ENCODE data around the gene MTF1.

MTF1 gene

GRCh38 chr1:37765916-37766664 lies 93.3 kb downstream of the MTF1 start:
- H3K27ac ChIP-seq (ENCODE audit: low read depth, low read length) = no peak overlapping the region
- no peaks in the 10 kb centered on the region for H3K4me1 ChIP-seq (ENCODE audit: control insufficient read depth in 1 of 2, insufficient read depth in 2 of 2, low read length in 2 of 2)
- no peaks in the 10 kb centered on the region for H3K36me3 ChIP-seq (ENCODE audit: control insufficient read depth in 1 of 2, insufficient read depth in 2 of 2, low read length in 2 of 2)
- H3K9me3 ChIP-seq (ENCODE audit: control insufficient read depth in 1 of 2, low read length in 2 of 2) = no peaks in the 10 kb centered on the region
- peaks cover 35 to 61% of the 10 kb centered on the region in 2 donors for H3K27me3 ChIP-seq (ENCODE audit: control insufficient read depth in 1 of 2, insufficient read depth in 2 of 2, low read length in 2 of 2)
- no peak overlapping the region for H3K9ac ChIP-seq (ENCODE audit: low read depth in 1 of 2, low read length in 2 of 2)
- peak overlapping the region; percentile 21 to 29 for H3K4me3 ChIP-seq (ENCODE audit: low read depth in 1 of 2, low read length in 2 of 2)

DNA sequence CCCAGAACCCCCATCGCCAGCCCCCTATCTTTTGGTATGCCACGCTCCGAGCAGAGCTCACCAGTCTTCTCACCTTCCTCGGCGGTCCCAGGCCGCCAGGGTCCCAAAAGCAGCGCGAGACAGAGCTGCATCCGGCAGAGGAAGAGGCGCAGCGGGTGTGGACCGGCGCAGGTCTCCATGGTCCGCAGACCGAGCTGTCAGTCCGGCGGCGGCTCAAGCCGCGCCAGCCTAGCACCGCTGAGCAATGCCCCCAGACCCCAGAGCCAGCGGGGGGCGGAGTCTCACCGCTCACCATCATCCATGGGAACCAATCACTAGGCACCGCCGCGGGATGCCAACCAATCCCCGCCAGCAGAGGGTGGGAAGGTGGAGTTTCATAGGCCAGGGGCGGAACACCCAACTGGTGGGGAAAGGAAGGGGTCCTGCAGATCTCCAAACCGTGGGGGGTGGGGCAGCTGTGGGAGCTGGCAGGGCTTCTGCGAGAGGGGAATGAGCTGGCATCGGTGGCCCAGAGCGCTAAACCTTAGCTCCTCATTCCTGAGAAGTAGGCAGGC lies 94.4 kb downstream of the MTF1 start, which contains the start of gene EPHA10:
EPHA10 (minus strand) TSS at position 233 of the 554 bp plus-strand sequence; CDS start at position 179, 54 bp downstream.
- Histone ChIP-seq H3K4me3 (ENCODE audit: low read depth in 1 of 2, low read length in 2 of 2) (peak within 1 kb of the TSS; percentile 21 to 29), H3K9ac (ENCODE audit: low read depth in 1 of 2, low read length in 2 of 2) (no peak within 1 kb of the TSS), H3K4me1 (ENCODE audit: control insufficient read depth in 1 of 2, insufficient read depth in 2 of 2, low read length in 2 of 2) (no peaks in the 10 kb centered on the region), H3K27me3 (ENCODE audit: control insufficient read depth in 1 of 2, insufficient read depth in 2 of 2, low read length in 2 of 2) (peaks cover 35 to 64% of the 10 kb centered on the region in 2 donors), H3K36me3 (ENCODE audit: control insufficient read depth in 1 of 2, insufficient read depth in 2 of 2, low read length in 2 of 2) (no peaks in the 10 kb centered on the region), H3K9me3 (ENCODE audit: control insufficient read depth in 1 of 2, low read length in 2 of 2) (no peaks in the 10 kb centered on the region), H3K27ac (ENCODE audit: low read depth, low read length) (no peak within 1 kb of the TSS)

DNA sequence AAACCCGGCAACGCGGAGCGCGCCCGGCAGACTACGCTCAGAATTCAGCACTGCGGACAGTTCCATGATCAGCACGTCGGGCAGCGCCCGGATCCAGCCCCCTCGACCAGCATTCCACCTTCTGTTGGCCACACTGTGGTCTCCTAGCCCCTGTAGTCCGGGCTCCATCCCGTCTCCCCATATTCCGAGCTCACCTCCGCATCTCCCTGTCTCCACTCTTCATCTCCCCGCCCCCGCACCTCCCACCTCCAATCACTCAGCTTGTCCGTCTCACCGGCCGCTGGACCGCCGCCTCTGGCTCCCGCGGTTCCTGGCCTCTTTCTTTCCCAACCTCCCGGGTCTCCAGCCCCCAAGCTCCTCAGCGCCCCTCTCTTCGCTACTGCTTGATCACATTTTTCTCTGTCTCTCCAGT lies 95.0 kb downstream of the MTF1 start:
- H3K27me3 ChIP-seq (ENCODE audit: control insufficient read depth in 1 of 2, insufficient read depth in 2 of 2, low read length in 2 of 2) = peaks cover 35 to 62% of the 10 kb centered on the region in 2 donors
- no peak overlapping the region for H3K27ac ChIP-seq (ENCODE audit: low read depth, low read length)
- H3K9ac ChIP-seq (ENCODE audit: low read depth in 1 of 2, low read length in 2 of 2) = no peak overlapping the region
- no peaks in the 10 kb centered on the region for H3K4me1 ChIP-seq (ENCODE audit: control insufficient read depth in 1 of 2, insufficient read depth in 2 of 2, low read length in 2 of 2)
- no peak overlapping the region for H3K4me3 ChIP-seq (ENCODE audit: low read depth in 1 of 2, low read length in 2 of 2)
- no peaks in the 10 kb centered on the region for H3K9me3 ChIP-seq (ENCODE audit: control insufficient read depth in 1 of 2, low read length in 2 of 2)
- H3K36me3 ChIP-seq (ENCODE audit: control insufficient read depth in 1 of 2, insufficient read depth in 2 of 2, low read length in 2 of 2) = no peaks in the 10 kb centered on the region

DNA sequence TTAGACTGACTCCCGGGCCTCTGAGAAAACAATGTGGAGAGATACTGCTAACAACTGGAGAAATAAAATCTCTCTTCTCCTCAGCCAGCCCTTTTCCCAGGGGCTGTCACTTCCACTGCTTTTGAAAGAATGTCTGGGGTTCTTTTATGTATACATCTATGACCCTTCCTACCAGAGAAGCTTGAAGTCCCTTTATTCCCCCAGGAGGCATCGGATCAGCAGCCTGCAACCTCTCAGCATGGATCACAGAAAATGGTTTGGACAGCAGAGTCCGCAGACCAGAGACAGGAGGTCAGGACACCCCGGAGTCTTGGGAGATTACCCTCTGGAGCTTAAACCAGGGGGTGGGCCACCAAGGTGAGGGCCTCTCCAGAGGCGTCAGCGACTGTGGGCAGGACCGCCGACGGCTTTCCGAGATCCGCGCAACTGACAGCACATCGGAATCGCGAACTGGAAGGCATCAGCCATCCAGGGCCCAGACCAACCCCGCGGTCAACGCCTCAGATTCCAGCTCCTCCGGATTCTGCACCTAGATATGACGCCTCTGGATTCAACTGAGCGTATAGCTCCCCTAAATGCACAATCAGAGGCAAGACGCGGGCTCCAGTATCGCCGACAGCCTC lies 95.5 kb downstream of the MTF1 start:
- no peaks in the 10 kb centered on the region for H3K4me1 ChIP-seq (ENCODE audit: control insufficient read depth in 1 of 2, insufficient read depth in 2 of 2, low read length in 2 of 2)
- H3K9me3 ChIP-seq (ENCODE audit: control insufficient read depth in 1 of 2, low read length in 2 of 2) = no peaks in the 10 kb centered on the region
- no peak overlapping the region for H3K27ac ChIP-seq (ENCODE audit: low read depth, low read length)
- no peaks in the 10 kb centered on the region for H3K36me3 ChIP-seq (ENCODE audit: control insufficient read depth in 1 of 2, insufficient read depth in 2 of 2, low read length in 2 of 2)
- H3K9ac ChIP-seq (ENCODE audit: low read depth in 1 of 2, low read length in 2 of 2) = no peak overlapping the region
- peaks cover 38 to 59% of the 10 kb centered on the region in 2 donors for H3K27me3 ChIP-seq (ENCODE audit: control insufficient read depth in 1 of 2, insufficient read depth in 2 of 2, low read length in 2 of 2)
- H3K4me3 ChIP-seq (ENCODE audit: low read depth in 1 of 2, low read length in 2 of 2) = no peak overlapping the region

GRCh38 chr1:37762516-37762915 lies 96.9 kb downstream of the MTF1 start:
- H3K9me3 ChIP-seq (ENCODE audit: control insufficient read depth in 1 of 2, low read length in 2 of 2) = no peaks in the 10 kb centered on the region
- H3K4me1 ChIP-seq (ENCODE audit: control insufficient read depth in 1 of 2, insufficient read depth in 2 of 2, low read length in 2 of 2) = no peaks in the 10 kb centered on the region
- H3K36me3 ChIP-seq (ENCODE audit: control insufficient read depth in 1 of 2, insufficient read depth in 2 of 2, low read length in 2 of 2) = no peaks in the 10 kb centered on the region
- no peak overlapping the region for H3K9ac ChIP-seq (ENCODE audit: low read depth in 1 of 2, low read length in 2 of 2)
- H3K27me3 ChIP-seq (ENCODE audit: control insufficient read depth in 1 of 2, insufficient read depth in 2 of 2, low read length in 2 of 2) = peaks cover 45 to 53% of the 10 kb centered on the region in 2 donors
- H3K4me3 ChIP-seq (ENCODE audit: low read depth in 1 of 2, low read length in 2 of 2) = no peak overlapping the region
- no peak overlapping the region for H3K27ac ChIP-seq (ENCODE audit: low read depth, low read length)

DNA sequence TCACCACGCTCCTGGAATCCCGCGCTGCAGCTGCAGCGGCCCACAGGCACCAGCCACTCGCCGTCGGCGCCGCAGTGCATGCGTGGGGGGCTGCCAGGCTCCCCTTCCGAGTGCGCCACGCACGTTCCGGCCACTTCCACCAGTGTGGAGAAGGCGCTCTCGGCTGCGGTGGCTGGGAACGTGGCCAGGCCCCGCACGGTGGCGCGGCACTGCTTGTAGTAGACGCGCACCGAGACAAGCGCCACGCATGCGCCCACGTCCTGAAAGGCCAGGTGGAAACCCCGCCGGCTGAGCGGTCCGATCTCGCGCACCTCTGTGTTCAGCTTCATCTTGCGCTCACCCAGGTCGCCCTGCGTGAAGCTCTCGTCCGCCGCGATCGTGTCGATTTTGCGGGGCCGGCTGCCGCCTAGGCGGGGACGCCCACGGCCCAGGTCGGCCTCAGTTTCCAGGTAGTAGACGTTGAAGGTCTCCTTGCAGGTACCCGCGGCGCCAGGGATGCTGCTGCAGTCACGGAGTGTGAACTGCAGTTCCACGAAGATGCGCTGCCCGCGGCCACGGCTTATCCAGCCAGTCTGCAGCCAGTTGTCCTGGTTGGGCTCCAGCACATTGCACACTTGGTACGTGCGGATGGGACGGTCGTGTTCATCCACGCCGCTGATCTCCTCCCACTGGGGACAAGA lies 97.8 kb downstream of the MTF1 start:
- Histone ChIP-seq H3K27ac (ENCODE audit: low read depth, low read length) (no peak overlapping the region), H3K4me1 (ENCODE audit: control insufficient read depth in 1 of 2, insufficient read depth in 2 of 2, low read length in 2 of 2) (no peaks in the 10 kb centered on the region), H3K9me3 (ENCODE audit: control insufficient read depth in 1 of 2, low read length in 2 of 2) (no peaks in the 10 kb centered on the region), H3K4me3 (ENCODE audit: low read depth in 1 of 2, low read length in 2 of 2) (no peak overlapping the region), H3K36me3 (ENCODE audit: control insufficient read depth in 1 of 2, insufficient read depth in 2 of 2, low read length in 2 of 2) (no peaks in the 10 kb centered on the region), H3K9ac (ENCODE audit: low read depth in 1 of 2, low read length in 2 of 2) (no peak overlapping the region), H3K27me3 (ENCODE audit: control insufficient read depth in 1 of 2, insufficient read depth in 2 of 2, low read length in 2 of 2) (peaks cover 36 to 46% of the 10 kb centered on the region in 2 donors)

Measured in duodenal mucosa (tissue), 2 donors.